K562 (cell line): ENCODE data around the gene PLXDC1. TPM values are rescaled to one million over a fixed set of nuclear protein-coding genes. Genes with fewer than 3 reads are reported as not detected.

ENCODE experiments used
- CCNT2 ChIP-seq: IDR thresholded peaks from 2 replicates; pipeline ENCODE4 v1.6.1; 2011; ENCODE audit warnings: borderline replicate concordance, low read depth, mild to moderate bottlenecking, moderate library complexity, mixed read lengths, low read length; ENCODE audit not compliant: insufficient read length; ENCODE audit errors: extremely low read depth
- SREBF1 ChIP-seq: fragments of 150-350 bp; IDR thresholded peaks from 2 replicates; pipeline ENCODE4 v1.6.1; 2014; ENCODE audit warnings: antibody characterized with exemption, low read depth, low read length, borderline replicate concordance
- polyA plus RNA-seq, 8 experiments: library from polyadenylated mRNA; depleted of rRNA in 4 of 8; stranded (reverse) in 5 of 8; unstranded in 3 of 8; fragments of >200 nt; fragmentation: Nextera tagmentation in 2 of 8; fragmentation: Illumina TruSeq in 1 of 8; extraction: Ambion mirVana in 2 of 8; extraction: Trizol in 1 of 8; gene quantifications; 2 replicates each; pipeline versions ENCODE4 v1.2.1 to v1.2.3, GENCODE V29; 2011 to 2014; ENCODE audit warnings: inconsistent platforms in 1 of 8, missing spikeins in 1 of 8
- total RNA-seq, 7 experiments: library from RNA; depleted of rRNA in 6 of 7; stranded (reverse); fragments of >200 nt in 6 of 7; fragmentation: Illumina TruSeq in 2 of 7; extraction: Trizol in 2 of 7; gene quantifications; 2 replicates each; pipeline versions ENCODE4 v1.2.1 to v1.2.3, GENCODE V29; 2011 to 2021; ENCODE audit warnings: low replicate concordance in 1 of 7
- TF ChIP-seq, protein P1 (sequence below): fragments of 450-650 bp; IDR thresholded peaks from 2 replicates; pipeline ENCODE4 v1.6.1; 2016; ENCODE audit warnings: antibody characterized with exemption
- TF ChIP-seq, protein P2 (sequence below), 2 experiments: fragments of 450-650 bp; IDR thresholded peaks; 2 replicates each; pipeline ENCODE4 v1.6.1; 2018; ENCODE audit warnings: mild to moderate bottlenecking in 2 of 2, low read depth in 1 of 2; ENCODE audit not compliant: partially characterized antibody in 2 of 2
- TF ChIP-seq, protein P3 (sequence below), 2 experiments: fragments of 450-650 bp in 1 of 2; sonication (generic) in 1 of 2; formaldehyde crosslinking in 1 of 2; IDR thresholded peaks; 2 replicates each; pipeline versions ENCODE4 v1.7.1 to v1.9.0; 2016 to 2022; ENCODE audit warnings: inconsistent platforms in 1 of 2, mild to moderate bottlenecking in 1 of 2, missing genetic modification reagents in 1 of 2
- TF ChIP-seq, protein P4 (sequence below): fragments of 200-800 bp; sonication (Bioruptor generic); IDR thresholded peaks from 2 replicates; pipeline ENCODE4 v1.6.1; 2017; ENCODE audit warnings: missing genetic modification characterization, missing compliant biosample characterization

PLXDC1 gene
- total and polyA plus RNA-seq, 9 of the 15 experiments (the other 6 are each of a cell fraction or from before 2014, with no cell fraction given), result not detected

DNA sequence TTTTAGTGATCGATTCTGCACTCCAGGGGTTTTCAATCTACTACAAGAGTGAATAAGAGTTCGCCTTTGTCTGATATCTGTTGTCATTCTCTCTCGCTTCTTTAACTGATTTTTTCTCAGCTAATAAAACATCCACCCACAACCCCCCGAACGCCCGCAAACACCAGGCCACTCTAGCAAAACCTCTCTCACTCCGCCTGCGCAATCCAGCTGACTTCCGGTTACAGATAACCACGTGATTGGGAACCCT, 48.3 kb upstream of the PLXDC1 start (continued):
- TF ChIP-seq CCNT2 (no peak), SREBF1 (no peak)
- TF ChIP-seq, protein P1, sequence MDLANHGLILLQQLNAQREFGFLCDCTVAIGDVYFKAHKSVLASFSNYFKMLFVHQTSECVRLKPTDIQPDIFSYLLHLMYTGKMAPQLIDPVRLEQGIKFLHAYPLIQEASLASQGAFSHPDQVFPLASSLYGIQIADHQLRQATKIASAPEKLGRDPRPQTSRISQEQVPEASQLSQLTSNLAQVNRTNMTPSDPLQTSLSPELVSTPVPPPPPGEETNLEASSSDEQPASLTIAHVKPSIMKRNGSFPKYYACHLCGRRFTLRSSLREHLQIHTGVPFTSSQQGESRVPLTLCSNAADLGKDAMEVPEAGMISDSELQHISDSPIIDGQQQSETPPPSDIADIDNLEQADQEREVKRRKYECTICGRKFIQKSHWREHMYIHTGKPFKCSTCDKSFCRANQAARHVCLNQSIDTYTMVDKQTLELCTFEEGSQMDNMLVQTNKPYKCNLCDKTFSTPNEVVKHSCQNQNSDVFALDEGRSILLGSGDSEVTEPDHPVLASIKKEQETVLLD, result peak; percentile 89
- TF ChIP-seq, protein P2, sequence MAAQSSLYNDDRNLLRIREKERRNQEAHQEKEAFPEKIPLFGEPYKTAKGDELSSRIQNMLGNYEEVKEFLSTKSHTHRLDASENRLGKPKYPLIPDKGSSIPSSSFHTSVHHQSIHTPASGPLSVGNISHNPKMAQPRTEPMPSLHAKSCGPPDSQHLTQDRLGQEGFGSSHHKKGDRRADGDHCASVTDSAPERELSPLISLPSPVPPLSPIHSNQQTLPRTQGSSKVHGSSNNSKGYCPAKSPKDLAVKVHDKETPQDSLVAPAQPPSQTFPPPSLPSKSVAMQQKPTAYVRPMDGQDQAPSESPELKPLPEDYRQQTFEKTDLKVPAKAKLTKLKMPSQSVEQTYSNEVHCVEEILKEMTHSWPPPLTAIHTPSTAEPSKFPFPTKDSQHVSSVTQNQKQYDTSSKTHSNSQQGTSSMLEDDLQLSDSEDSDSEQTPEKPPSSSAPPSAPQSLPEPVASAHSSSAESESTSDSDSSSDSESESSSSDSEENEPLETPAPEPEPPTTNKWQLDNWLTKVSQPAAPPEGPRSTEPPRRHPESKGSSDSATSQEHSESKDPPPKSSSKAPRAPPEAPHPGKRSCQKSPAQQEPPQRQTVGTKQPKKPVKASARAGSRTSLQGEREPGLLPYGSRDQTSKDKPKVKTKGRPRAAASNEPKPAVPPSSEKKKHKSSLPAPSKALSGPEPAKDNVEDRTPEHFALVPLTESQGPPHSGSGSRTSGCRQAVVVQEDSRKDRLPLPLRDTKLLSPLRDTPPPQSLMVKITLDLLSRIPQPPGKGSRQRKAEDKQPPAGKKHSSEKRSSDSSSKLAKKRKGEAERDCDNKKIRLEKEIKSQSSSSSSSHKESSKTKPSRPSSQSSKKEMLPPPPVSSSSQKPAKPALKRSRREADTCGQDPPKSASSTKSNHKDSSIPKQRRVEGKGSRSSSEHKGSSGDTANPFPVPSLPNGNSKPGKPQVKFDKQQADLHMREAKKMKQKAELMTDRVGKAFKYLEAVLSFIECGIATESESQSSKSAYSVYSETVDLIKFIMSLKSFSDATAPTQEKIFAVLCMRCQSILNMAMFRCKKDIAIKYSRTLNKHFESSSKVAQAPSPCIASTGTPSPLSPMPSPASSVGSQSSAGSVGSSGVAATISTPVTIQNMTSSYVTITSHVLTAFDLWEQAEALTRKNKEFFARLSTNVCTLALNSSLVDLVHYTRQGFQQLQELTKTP (IDR thresholded peaks at IDR 0.05; ENCODE audit: low read depth in 1 of 2, partially characterized antibody in 2 of 2), result no peak
- TF ChIP-seq, protein P3, sequence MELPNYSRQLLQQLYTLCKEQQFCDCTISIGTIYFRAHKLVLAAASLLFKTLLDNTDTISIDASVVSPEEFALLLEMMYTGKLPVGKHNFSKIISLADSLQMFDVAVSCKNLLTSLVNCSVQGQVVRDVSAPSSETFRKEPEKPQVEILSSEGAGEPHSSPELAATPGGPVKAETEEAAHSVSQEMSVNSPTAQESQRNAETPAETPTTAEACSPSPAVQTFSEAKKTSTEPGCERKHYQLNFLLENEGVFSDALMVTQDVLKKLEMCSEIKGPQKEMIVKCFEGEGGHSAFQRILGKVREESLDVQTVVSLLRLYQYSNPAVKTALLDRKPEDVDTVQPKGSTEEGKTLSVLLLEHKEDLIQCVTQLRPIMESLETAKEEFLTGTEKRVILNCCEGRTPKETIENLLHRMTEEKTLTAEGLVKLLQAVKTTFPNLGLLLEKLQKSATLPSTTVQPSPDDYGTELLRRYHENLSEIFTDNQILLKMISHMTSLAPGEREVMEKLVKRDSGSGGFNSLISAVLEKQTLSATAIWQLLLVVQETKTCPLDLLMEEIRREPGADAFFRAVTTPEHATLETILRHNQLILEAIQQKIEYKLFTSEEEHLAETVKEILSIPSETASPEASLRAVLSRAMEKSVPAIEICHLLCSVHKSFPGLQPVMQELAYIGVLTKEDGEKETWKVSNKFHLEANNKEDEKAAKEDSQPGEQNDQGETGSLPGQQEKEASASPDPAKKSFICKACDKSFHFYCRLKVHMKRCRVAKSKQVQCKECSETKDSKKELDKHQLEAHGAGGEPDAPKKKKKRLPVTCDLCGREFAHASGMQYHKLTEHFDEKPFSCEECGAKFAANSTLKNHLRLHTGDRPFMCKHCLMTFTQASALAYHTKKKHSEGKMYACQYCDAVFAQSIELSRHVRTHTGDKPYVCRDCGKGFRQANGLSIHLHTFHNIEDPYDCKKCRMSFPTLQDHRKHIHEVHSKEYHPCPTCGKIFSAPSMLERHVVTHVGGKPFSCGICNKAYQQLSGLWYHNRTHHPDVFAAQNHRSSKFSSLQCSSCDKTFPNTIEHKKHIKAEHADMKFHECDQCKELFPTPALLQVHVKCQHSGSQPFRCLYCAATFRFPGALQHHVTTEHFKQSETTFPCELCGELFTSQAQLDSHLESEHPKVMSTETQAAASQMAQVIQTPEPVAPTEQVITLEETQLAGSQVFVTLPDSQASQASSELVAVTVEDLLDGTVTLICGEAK (IDR thresholded peaks at IDR 0.05), result peak; percentile 80
- TF ChIP-seq, protein P3 (CRISPR knock-in tag; IDR thresholded peaks at IDR 0.05), result no peak
- TF ChIP-seq, protein P4, sequence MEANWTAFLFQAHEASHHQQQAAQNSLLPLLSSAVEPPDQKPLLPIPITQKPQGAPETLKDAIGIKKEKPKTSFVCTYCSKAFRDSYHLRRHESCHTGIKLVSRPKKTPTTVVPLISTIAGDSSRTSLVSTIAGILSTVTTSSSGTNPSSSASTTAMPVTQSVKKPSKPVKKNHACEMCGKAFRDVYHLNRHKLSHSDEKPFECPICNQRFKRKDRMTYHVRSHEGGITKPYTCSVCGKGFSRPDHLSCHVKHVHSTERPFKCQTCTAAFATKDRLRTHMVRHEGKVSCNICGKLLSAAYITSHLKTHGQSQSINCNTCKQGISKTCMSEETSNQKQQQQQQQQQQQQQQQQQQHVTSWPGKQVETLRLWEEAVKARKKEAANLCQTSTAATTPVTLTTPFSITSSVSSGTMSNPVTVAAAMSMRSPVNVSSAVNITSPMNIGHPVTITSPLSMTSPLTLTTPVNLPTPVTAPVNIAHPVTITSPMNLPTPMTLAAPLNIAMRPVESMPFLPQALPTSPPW (CRISPR knock-in tag), result peak; percentile 52
